Coronary artery (tissue), 2 donors: ENCODE data around the gene BSN.

ENCODE experiments used
- DNase-seq: peaks from one replicate; pipeline ENCODE4 v3.0.0-alpha.2; 2017; ENCODE audit warnings: low spot score
- H3K27ac ChIP-seq, 2 donors: fragments of 200-600 bp; sonication (generic); one replicate each; pipeline ENCODE4 v1.5.1; 2016 to 2019
- H3K4me3 ChIP-seq: fragments of 200-600 bp; sonication (generic); 2 replicates; pipeline ENCODE4 v1.5.1; 2016; ENCODE audit warnings: mild to moderate bottlenecking, moderate library complexity
- TF ChIP-seq, protein P1 (sequence below): fragments of 200-600 bp; sonication (generic); IDR thresholded peaks from one replicate; pipeline ENCODE4 v1.5.1; 2019; ENCODE audit warnings: antibody characterized with exemption

The BSN gene

DNA sequence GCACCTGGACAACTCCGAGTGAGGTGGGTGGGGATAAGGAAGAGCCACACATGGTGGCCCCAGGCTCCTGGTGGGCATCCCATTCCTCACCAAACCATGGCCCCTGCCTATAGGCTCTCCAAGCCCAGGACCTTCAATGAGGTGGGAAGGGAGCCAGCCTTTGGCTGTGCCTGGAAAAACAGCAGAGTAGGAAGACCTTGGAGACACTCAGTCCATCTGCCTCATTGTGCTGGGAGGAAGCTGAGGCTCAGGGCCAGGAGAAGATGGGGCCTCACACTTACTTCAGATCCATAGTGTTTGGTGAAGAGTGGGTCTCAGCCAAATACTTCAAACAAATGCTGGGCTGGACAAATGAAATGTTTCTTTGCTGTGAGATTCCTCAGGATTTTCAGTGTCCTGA is 72.5 kb downstream of the BSN start:
- TF ChIP-seq, protein P1, sequence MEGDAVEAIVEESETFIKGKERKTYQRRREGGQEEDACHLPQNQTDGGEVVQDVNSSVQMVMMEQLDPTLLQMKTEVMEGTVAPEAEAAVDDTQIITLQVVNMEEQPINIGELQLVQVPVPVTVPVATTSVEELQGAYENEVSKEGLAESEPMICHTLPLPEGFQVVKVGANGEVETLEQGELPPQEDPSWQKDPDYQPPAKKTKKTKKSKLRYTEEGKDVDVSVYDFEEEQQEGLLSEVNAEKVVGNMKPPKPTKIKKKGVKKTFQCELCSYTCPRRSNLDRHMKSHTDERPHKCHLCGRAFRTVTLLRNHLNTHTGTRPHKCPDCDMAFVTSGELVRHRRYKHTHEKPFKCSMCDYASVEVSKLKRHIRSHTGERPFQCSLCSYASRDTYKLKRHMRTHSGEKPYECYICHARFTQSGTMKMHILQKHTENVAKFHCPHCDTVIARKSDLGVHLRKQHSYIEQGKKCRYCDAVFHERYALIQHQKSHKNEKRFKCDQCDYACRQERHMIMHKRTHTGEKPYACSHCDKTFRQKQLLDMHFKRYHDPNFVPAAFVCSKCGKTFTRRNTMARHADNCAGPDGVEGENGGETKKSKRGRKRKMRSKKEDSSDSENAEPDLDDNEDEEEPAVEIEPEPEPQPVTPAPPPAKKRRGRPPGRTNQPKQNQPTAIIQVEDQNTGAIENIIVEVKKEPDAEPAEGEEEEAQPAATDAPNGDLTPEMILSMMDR: no peak
- no peak overlapping the region for H3K27ac ChIP-seq
- DNase-seq: no peak
- no peak overlapping the region for H3K4me3 ChIP-seq

DNA sequence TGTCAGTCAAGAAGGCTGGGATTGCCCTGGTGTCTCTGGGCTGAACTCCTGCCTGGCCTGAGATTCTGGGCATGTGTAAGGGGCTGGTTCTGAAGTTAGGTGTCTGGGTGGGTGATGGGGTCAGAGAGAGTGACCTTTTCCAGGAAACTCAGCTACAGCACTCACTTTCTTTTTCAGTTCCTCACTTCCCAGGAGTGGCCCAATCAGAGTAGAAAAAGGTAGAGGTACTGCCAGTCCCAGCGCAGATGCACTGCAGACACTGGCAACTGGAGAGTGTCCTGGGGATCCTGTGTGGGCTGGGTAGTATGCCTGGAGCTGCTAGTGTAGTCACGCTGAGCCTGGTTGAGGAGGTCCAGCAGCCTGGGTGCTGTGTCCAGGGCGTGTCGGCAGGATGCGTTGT is 73.4 kb downstream of the BSN start:
- DNase-seq: no peak
- Histone ChIP-seq H3K4me3 (no peak overlapping the region), H3K27ac (no peak overlapping the region)
- TF ChIP-seq, protein P1: no peak

DNA sequence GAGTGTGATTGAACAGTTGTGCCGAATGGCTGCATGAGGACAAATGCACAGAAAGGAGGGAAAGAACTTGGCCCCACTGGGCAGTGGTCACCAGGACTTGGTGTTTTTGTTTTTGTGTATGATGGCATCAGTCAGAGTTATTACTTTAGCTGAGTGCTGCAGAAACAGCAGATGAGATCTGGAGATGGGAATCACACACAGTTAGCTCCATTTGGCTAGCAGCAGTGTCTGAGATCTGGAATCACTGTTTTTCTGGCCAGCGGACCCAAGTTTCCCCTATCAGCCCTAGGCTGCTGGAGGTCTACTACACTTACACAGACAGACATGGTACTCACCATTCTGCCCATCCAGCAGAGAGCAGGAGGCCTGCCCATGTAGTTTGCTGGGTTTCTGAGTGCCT is 74.0 kb downstream of the BSN start:
- Histone ChIP-seq H3K27ac (no peak overlapping the region), H3K4me3 (no peak overlapping the region)
- no peak for DNase-seq
- TF ChIP-seq, protein P1: no peak

DNA sequence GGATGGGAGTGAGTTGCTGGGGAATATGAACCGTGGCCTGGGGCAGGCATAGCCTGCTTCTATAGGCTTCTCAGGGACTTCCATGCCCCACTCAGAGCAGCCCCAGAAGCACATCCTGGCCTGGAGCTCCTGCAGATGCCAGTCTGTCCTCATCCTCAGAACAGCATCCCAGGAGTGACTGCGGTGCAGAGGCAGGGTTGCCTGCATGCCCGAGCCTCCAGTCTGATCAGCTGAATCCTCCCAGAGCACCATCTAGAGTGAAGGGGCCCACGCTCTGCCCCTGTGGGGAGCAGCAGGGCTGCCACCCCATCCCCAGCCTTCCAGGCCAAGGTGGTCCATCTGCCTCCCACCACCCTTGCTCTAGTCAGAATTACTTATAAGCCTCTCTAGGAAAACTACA is 75.2 kb downstream of the BSN start:
- TF ChIP-seq, protein P1: no peak
- no peak overlapping the region for H3K4me3 ChIP-seq
- no peak for DNase-seq
- H3K27ac ChIP-seq: no peak overlapping the region

DNA sequence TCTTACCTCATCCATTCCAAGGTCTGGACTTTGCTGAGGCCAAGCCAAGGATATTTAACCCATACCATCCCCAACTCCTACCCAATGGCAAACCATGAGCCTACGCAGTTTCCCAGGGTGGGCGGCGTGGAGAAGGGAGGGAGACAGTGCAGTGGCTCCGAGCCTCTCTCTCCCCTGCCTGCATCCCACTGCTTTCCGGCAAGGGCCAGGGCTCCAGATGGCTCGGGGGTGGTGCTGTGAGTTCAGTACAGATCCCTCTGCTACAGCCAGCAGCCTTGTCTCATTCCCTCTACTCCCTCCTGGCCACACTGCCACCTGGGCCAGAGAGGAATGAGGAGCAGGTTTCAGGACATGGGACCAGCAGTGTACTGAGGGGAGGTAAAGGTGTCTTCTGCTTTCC is 75.6 kb downstream of the BSN start:
- H3K27ac ChIP-seq: no peak overlapping the region
- H3K4me3 ChIP-seq: no peak overlapping the region
- DNase-seq: no peak
- TF ChIP-seq, protein P1: no peak

DNA sequence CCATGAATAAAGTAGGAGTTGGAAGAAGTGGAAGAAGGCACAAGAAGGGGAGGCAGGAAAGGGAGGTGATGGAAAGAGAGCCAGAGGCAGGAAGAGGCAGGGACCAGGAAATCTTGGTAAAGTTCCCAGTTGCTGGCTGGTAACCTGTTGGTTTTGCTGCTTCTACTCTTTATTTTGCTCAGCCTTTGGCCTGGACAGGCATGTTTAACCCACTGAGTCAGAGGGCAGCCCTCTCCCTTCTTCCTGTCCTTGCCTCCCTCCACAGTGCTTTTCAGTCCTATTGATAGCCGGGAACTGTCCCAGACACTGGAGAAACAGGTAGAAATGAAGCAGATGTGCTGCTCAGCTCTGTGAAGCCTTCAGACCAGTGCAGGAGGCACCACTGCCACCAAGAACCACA is 76.5 kb downstream of the BSN start:
- DNase-seq: no peak
- TF ChIP-seq, protein P1: no peak
- Histone ChIP-seq H3K4me3 (no peak overlapping the region), H3K27ac (no peak overlapping the region)

DNA sequence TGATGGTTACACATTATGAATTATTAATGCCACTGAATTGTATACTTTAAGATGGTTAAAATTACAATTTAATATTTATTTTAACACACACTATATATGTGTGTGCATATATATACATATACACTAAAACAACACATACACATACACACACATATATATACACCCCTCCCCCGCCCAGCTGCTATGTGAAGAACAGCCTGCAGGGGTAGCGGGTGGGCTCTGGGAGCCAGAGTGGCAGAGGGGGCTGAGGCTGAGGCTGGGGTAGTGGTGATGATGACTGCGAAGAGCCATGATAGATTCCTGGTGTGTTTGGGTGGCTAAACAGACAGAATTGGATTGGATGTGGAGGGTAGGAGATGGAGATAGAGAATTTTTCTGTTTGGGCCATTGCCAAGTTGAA is 80.5 kb downstream of the BSN start:
- no peak for DNase-seq
- no peak overlapping the region for H3K27ac ChIP-seq
- TF ChIP-seq, protein P1: no peak

More for the DNA sequence above, 80.5 kb downstream of the BSN start:
- no peak overlapping the region for H3K4me3 ChIP-seq
